Common myeloid progenitor, CD34-positive (primary cell): ENCODE data around the gene IGF1R.

Source experiments
- CTCF ChIA-PET: fragments of 350-600 bp; sonication (Branson Sonifier 250); formaldehyde crosslinking; loops from one replicate; lab custom pipeline; 2021; ENCODE audit warnings: antibody characterized with exemption; lab: Charles Lee
- POLR2A ChIA-PET: fragments of 350-600 bp; sonication (Branson Sonifier 250); formaldehyde crosslinking; loops from one replicate; lab custom pipeline; 2021; ENCODE audit warnings: antibody characterized with exemption; lab: Charles Lee
- DNase-seq, 3 donors: peaks; one replicate each; pipeline versions ENCODE4 v3.0.0 to v3.0.0-alpha.2; 2013
- H3K27ac ChIP-seq, 2 experiments: 1 replicate in 1 of 2; 2 replicates in 1 of 2; pipeline ENCODE4 v1.7.0; 2013; ENCODE audit warnings: inconsistent platforms in 2 of 2, low read length in 2 of 2, mild to moderate bottlenecking in 2 of 2, low read depth in 1 of 2, moderate library complexity in 1 of 2; ENCODE audit not compliant: severe bottlenecking in 2 of 2, insufficient read depth in 1 of 2, poor library complexity in 1 of 2
- H3K27me3 ChIP-seq, 5 experiments: replicated peaks in 2 of 5; 1 replicate in 3 of 5; 2 replicates in 2 of 5; pipeline versions ENCODE4 v1.6.1 to v1.7.0; 2013; ENCODE audit warnings: low read length in 4 of 5, mild to moderate bottlenecking in 2 of 5, moderate library complexity in 2 of 5, inconsistent platforms in 1 of 5; ENCODE audit not compliant: insufficient read depth in 5 of 5, control insufficient read depth in 4 of 5
- H3K36me3 ChIP-seq, 4 experiments: 1 replicate in 2 of 4; 2 replicates in 2 of 4; pipeline versions ENCODE4 v1.6.1 to v1.7.0; 2013; ENCODE audit warnings: low read length in 3 of 4, control low read depth in 1 of 4, mild to moderate bottlenecking in 1 of 4; ENCODE audit not compliant: control insufficient read depth in 4 of 4, insufficient read depth in 4 of 4
- H3K4me1 ChIP-seq, 4 experiments: 1 replicate in 3 of 4; 2 replicates in 1 of 4; pipeline versions ENCODE4 v1.6.1 to v1.7.1; 2013; ENCODE audit warnings: low read length in 3 of 4, mild to moderate bottlenecking in 3 of 4, control low read depth in 1 of 4, inconsistent platforms in 1 of 4, moderate library complexity in 1 of 4; ENCODE audit not compliant: control insufficient read depth in 4 of 4, insufficient read depth in 4 of 4; ENCODE audit errors: control extremely low read depth in 1 of 4
- H3K4me3 ChIP-seq, 7 experiments: 1 replicate in 4 of 7; 2 replicates in 3 of 7; pipeline versions ENCODE4 v1.5.1 to v1.7.0; 2013; ENCODE audit warnings: mild to moderate bottlenecking in 7 of 7, low read length in 6 of 7, moderate library complexity in 6 of 7, inconsistent platforms in 2 of 7, low read depth in 2 of 7, control low read depth in 1 of 7; ENCODE audit not compliant: insufficient read depth in 4 of 7, control insufficient read depth in 1 of 7; ENCODE audit errors: extremely low read depth in 1 of 7
- H3K9me3 ChIP-seq, 5 experiments: 1 replicate in 4 of 5; 2 replicates in 1 of 5; pipeline versions ENCODE4 v1.6.1 to v1.7.1; 2013; ENCODE audit warnings: low read length in 4 of 5, mild to moderate bottlenecking in 2 of 5, inconsistent platforms in 1 of 5, low read depth in 1 of 5, moderate library complexity in 1 of 5; ENCODE audit not compliant: control insufficient read depth in 4 of 5, insufficient read depth in 2 of 5; ENCODE audit errors: control extremely low read depth in 1 of 5
- WGBS: methylation state at CpG from one replicate; pipeline ENCODE4 v1.1.5; 2013; ENCODE audit not compliant: insufficient coverage; 5-methylcytosine and 5-hydroxymethylcytosine counted together

IGF1R gene

GRCh38 chr15:98725874-98726273 lies 77.5 kb downstream of the IGF1R start:
- Histone ChIP-seq H3K27me3 (no peaks in the 10 kb centered on the region), H3K27ac (no peak overlapping the region), H3K9me3 (no peaks in the 10 kb centered on the region), H3K36me3 (peaks cover 0 to 3% (median 0%) of the 10 kb centered on the region in 4 experiments), H3K4me1 (peaks cover 0 to 6% (median 0%) of the 10 kb centered on the region in 4 experiments), H3K4me3 (no peak overlapping the region)
- POLR2A ChIA-PET = interaction anchor here (0.7 kb wide), 1 partner anchor 279 kb away, joined by 6 read pairs; no protein-coding TSS in a partner anchor
- CTCF ChIA-PET = no interaction called here
- WGBS = 95% methylated on average over 2 of the region's 5 CpGs
- DNase-seq = no peak

GRCh38 chr15:98727115-98728040 lies 79.0 kb downstream of the IGF1R start:
- H3K4me3 ChIP-seq = no peak overlapping the region
- no peaks in the 10 kb centered on the region for H3K9me3 ChIP-seq
- no peaks in the 10 kb centered on the region for H3K27me3 ChIP-seq
- ChIA-PET CTCF (interaction anchor here (1.4 to 1.6 kb wide), 2 partner anchors 8 to 67 kb away, joined by 4 to 6 read pairs; no protein-coding TSS in a partner anchor), POLR2A (no interaction called here)
- DNase-seq = no peak
- no peak overlapping the region for H3K27ac ChIP-seq
- H3K4me1 ChIP-seq = peaks cover 2 to 21% (median 13%) of the 10 kb centered on the region in 4 experiments
- H3K36me3 ChIP-seq = peaks cover 0 to 3% (median 0%) of the 10 kb centered on the region in 4 experiments
- WGBS = 97% methylated on average over 15 of the region's 20 CpGs

- CTCF ChIA-PET = interaction anchor here (1.4 to 1.6 kb wide), 2 partner anchors 9 to 68 kb away, joined by 4 to 6 read pairs; no protein-coding TSS in a partner anchor
- H3K4me3 ChIP-seq = no peak overlapping the region
These were observed 79.9 kb downstream of the IGF1R start for GRCh38 chr15:98728082-98728810.

GRCh38 chr15:98728811-98729160 lies 80.4 kb downstream of the IGF1R start:
- ChIA-PET CTCF (interaction anchor here (0.7 to 1.6 kb wide), 4 partner anchors 9 to 69 kb away, joined by 3 to 6 read pairs (median 4); no protein-coding TSS in a partner anchor), POLR2A (no interaction called here)
- Histone ChIP-seq H3K27me3 (no peaks in the 10 kb centered on the region), H3K36me3 (peaks cover 0 to 3% (median 0%) of the 10 kb centered on the region in 4 experiments), H3K9me3 (no peaks in the 10 kb centered on the region), H3K27ac (no peak overlapping the region), H3K4me3 (no peak overlapping the region), H3K4me1 (peaks cover 3 to 35% (median 17%) of the 10 kb centered on the region in 4 experiments)
- DNase-seq = no peak
- WGBS = 60% methylated on average over 2 of the region's 2 CpGs

More at GRCh38 chr15:98728082-98728810, 79.9 kb downstream of the IGF1R start:
- Histone ChIP-seq H3K4me1 (peaks cover 2 to 29% (median 15%) of the 10 kb centered on the region in 4 experiments), H3K27me3 (no peaks in the 10 kb centered on the region), H3K27ac (no peak overlapping the region), H3K9me3 (no peaks in the 10 kb centered on the region), H3K36me3 (peaks cover 0 to 3% (median 0%) of the 10 kb centered on the region in 4 experiments)
- WGBS = 93% methylated on average over 9 of the region's 13 CpGs
- no peak for DNase-seq
- POLR2A ChIA-PET = no interaction called here

- ChIA-PET POLR2A (no interaction called here), CTCF (interaction anchor here (0.7 to 1.0 kb wide), 2 partner anchors 11 to 28 kb away, joined by 3 read pairs; no protein-coding TSS in a partner anchor)
- DNase-seq = no peak
- H3K4me1 ChIP-seq = peaks cover 10 to 42% (median 25%) of the 10 kb centered on the region in 4 experiments
- H3K27me3 ChIP-seq = no peaks in the 10 kb centered on the region
- H3K4me3 ChIP-seq = no peak overlapping the region
- H3K36me3 ChIP-seq = peaks cover 0 to 3% (median 0%) of the 10 kb centered on the region in 4 experiments
- H3K27ac ChIP-seq = no peak overlapping the region
- H3K9me3 ChIP-seq = no peaks in the 10 kb centered on the region
- 100% methylated on average over 3 of the region's 3 CpGs for WGBS
These were observed 81.2 kb downstream of the IGF1R start for GRCh38 chr15:98729446-98730042.

- no peak for DNase-seq
- Histone ChIP-seq H3K27ac (no peak overlapping the region), H3K27me3 (no peaks in the 10 kb centered on the region), H3K4me1 (peaks cover 12 to 58% (median 34%) of the 10 kb centered on the region in 4 experiments), H3K9me3 (no peaks in the 10 kb centered on the region), H3K36me3 (peaks cover 0 to under 1% (median 0%) of the 10 kb centered on the region in 4 experiments), H3K4me3 (peak overlapping the region in 2 of 7 experiments; percentile 7 to 45)
- ChIA-PET POLR2A (no interaction called here), CTCF (no interaction called here)
- WGBS = 90% methylated on average over 7 of the region's 13 CpGs
These were observed 82.7 kb downstream of the IGF1R start for GRCh38 chr15:98730860-98731711.
